Upper lobe of left lung (tissue), 4 donors: ENCODE data around the gene LMOD2.

Experiments used
- CTCF ChIP-seq, 6 experiments: fragments of 450-650 bp in 4 of 6; fragments of 200-600 bp in 2 of 6; sonication (generic) in 2 of 6; IDR thresholded peaks; one replicate each; pipeline ENCODE4 v1.5.1; 2016 to 2019; ENCODE audit warnings: antibody characterized with exemption in 6 of 6
- EP300 ChIP-seq, 4 donors: sonication (generic); formaldehyde crosslinking; IDR thresholded peaks; one replicate each; pipeline ENCODE4 v1.5.1; 2017; ENCODE audit warnings: antibody characterized with exemption in 4 of 4, control low read depth in 2 of 4
- POLR2A ChIP-seq, 4 donors: fragments of 450-650 bp; IDR thresholded peaks; one replicate each; pipeline ENCODE4 v1.5.1; 2016 to 2017; ENCODE audit warnings: antibody characterized with exemption in 4 of 4, mild to moderate bottlenecking in 2 of 4
- POLR2AphosphoS5 ChIP-seq, 2 donors: sonication (generic); formaldehyde crosslinking; IDR thresholded peaks; one replicate each; pipeline ENCODE4 v1.5.1; 2017; ENCODE audit warnings: antibody characterized with exemption in 2 of 2

DNA sequence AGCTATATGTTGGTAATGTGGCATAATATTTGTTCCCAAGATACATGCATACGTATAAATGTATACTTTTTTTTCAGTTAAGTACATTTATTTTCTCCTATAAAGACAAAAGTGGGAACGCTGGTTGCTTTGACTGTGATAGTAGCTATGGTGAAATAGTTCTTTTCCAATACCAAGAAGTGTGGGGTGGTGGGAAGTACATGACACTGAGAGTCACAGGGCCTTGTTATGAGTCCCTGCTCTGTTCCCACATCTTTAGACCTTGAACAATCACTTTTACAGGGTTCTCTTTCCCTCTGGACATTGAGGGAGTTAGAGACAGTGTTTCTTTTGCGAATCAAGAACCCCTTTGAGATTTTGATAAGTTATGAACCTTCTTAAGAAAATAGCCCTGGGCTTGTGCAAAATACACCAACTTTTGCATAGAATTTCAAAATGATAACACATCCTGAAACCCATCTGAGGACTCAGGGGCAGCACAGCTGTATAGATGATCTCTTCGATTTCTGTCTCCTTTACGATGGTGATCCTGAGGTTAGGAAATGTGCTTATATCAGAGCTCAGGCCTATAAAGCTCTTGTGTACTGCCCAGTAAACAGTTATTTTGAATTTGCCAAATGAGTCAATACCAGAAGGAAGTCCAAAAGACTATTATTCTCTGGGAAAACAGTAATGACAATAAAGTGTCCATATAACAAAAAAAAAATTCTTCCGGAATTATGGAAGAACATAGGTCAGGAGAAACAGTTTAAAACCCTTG is 1.1 kb downstream of the LMOD2 start:
- TF ChIP-seq CTCF (IDR thresholded peaks at IDR 0.05) = no peak
- TF ChIP-seq POLR2AphosphoS5 (IDR thresholded peaks at IDR 0.05) = no peak
- no peak for TF ChIP-seq POLR2A (IDR thresholded peaks at IDR 0.05)
- TF ChIP-seq EP300 (IDR thresholded peaks at IDR 0.05) = no peak
